ENCODE measurements around the gene SHROOM3. TPM values are rescaled to one million over a fixed set of nuclear protein-coding genes. Genes with fewer than 3 reads are reported as not detected.

The SHROOM3 gene
- total RNA-seq, 1 donor from 2014 or later = 54.9 TPM

DNA sequence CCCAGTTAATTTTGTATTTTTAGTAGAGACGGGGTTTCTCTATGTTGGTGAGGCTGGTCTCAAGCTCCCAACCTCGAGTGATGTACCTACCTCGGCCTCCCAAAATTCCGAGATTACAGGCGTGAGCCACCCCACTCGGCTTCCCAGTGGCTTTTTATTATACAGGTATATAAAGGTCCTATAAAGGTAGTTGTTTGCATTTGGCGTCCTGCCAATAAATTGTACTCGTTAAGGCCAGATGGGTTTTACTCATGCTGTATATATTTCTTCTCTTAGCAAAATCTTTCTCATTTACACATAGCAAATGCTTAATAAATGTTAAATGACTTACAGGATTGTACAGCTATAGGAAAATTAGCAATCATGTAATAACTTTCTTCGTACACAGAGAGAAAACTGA is 6.9 kb downstream of the SHROOM3 start:
- H3K4me3 Mint-ChIP-seq (ENCODE audit: low read depth) = no peak overlapping the region
- H3K27ac Mint-ChIP-seq = no peak overlapping the region
- H3K36me3 Mint-ChIP-seq (ENCODE audit: insufficient read depth) = no peaks in the 10 kb centered on the region
- TF ChIP-seq, protein P1, sequence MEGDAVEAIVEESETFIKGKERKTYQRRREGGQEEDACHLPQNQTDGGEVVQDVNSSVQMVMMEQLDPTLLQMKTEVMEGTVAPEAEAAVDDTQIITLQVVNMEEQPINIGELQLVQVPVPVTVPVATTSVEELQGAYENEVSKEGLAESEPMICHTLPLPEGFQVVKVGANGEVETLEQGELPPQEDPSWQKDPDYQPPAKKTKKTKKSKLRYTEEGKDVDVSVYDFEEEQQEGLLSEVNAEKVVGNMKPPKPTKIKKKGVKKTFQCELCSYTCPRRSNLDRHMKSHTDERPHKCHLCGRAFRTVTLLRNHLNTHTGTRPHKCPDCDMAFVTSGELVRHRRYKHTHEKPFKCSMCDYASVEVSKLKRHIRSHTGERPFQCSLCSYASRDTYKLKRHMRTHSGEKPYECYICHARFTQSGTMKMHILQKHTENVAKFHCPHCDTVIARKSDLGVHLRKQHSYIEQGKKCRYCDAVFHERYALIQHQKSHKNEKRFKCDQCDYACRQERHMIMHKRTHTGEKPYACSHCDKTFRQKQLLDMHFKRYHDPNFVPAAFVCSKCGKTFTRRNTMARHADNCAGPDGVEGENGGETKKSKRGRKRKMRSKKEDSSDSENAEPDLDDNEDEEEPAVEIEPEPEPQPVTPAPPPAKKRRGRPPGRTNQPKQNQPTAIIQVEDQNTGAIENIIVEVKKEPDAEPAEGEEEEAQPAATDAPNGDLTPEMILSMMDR (IDR thresholded peaks at IDR 0.05; ENCODE audit: unreplicated experiment) = no peak
- no peaks in the 10 kb centered on the region for H3K4me1 Mint-ChIP-seq (ENCODE audit: low read depth)
- H3K9me3 Mint-ChIP-seq (ENCODE audit: low read depth) = peaks cover 3% of the 10 kb centered on the region
- no peaks in the 10 kb centered on the region for H3K27me3 Mint-ChIP-seq
- no peak for DNase-seq (ENCODE audit: low spot score, unreplicated experiment)

DNA sequence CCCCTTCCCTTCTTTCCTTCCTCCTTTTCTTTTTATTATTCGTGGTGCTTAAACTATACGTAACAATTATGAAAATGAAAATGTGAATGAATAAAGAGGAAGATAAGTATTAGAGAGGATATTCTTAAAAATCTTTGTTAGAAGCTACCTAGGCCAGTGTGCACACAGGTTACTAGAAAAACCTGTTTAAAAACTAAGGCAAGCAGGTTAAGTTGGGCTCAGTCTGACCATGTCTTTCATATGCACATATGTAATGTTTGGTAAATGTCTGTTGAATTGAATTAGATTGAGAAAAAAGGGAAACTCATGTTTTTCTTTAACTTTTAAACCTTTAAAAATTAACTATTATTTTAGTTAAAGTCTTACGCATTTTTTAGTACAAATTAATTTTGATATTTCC is 7.8 kb downstream of the SHROOM3 start:
- Mint-ChIP-seq H3K9me3 (ENCODE audit: low read depth) (peaks cover 3% of the 10 kb centered on the region), H3K27me3 (no peaks in the 10 kb centered on the region), H3K4me3 (ENCODE audit: low read depth) (no peak overlapping the region), H3K4me1 (ENCODE audit: low read depth) (no peaks in the 10 kb centered on the region), H3K27ac (no peak overlapping the region), H3K36me3 (ENCODE audit: insufficient read depth) (no peaks in the 10 kb centered on the region)
- no peak for DNase-seq (ENCODE audit: low spot score, unreplicated experiment)
- TF ChIP-seq, protein P1 (IDR thresholded peaks at IDR 0.05; ENCODE audit: unreplicated experiment) = no peak

DNA sequence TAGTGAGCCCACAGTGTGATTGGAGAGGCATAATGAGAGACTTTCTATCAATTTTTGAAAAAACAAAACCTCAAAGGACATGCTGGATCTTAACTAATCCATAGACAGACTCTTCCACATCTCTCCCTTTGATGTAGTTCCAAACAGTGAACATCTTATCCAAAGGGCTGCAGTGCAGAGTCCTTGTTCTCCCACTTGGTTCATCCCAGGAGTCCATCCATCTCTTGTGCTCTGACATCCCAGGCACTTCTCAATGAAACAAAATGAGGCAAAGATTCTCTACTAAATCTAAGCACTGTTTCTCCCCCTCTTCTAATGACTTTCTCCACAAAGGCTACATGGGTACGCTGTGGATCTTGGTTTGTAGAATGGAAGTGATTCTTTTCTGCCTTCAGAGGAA is 8.3 kb downstream of the SHROOM3 start:
- Mint-ChIP-seq H3K4me1 (ENCODE audit: low read depth) (no peaks in the 10 kb centered on the region), H3K36me3 (ENCODE audit: insufficient read depth) (no peaks in the 10 kb centered on the region), H3K27me3 (no peaks in the 10 kb centered on the region), H3K27ac (no peak overlapping the region), H3K4me3 (ENCODE audit: low read depth) (no peak overlapping the region), H3K9me3 (ENCODE audit: low read depth) (peaks cover 3% of the 10 kb centered on the region)
- TF ChIP-seq, protein P1 (IDR thresholded peaks at IDR 0.05; ENCODE audit: unreplicated experiment) = no peak
- no peak for DNase-seq (ENCODE audit: low spot score, unreplicated experiment)

DNA sequence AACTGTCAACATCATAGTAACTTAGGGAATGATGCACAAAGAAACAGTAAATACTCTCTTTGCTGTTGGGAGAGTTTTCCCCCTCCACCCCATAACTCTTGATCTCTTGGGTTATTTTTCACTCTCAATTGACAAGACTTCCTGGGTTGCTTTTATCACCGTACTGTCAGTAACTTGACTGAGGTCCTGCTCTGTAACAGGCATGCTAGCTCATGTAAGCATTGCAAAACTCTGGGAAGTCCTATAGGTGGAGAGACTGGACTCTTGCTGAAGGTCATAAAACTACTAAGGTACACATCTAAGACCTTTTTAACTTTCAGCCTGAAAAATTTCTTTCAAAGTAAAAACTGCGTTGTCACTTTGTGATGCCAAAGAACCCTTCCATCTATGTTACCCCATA is 10.9 kb downstream of the SHROOM3 start:
- Mint-ChIP-seq H3K4me1 (ENCODE audit: low read depth) (peaks cover 13% of the 10 kb centered on the region), H3K9me3 (ENCODE audit: low read depth) (peaks cover 3% of the 10 kb centered on the region)
- TF ChIP-seq, protein P1 (IDR thresholded peaks at IDR 0.05; ENCODE audit: unreplicated experiment) = no peak

DNA sequence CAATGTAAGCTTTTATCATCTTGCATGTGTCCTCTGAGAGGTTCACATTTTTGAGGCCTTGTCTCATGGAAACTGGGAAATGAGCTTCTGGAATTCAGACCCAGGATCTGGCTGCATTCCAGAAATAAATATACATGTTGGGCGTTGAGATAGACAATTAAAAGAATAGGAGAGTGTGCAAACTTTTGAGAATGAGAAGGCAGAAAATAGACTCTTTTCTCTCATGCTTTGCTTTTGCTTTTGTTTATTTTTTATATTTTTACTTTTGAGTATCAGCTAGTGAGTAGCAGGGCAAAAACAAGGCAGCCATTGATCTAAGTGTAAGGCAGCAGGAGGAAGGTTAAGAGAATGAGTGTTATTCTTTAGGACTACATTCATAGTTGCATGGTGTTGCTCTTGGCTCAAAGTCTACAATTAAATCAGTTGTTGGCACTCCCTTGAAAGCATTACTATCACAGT is 12.4 kb downstream of the SHROOM3 start:
- no peak for DNase-seq (ENCODE audit: low spot score, unreplicated experiment)
- H3K36me3 Mint-ChIP-seq (ENCODE audit: insufficient read depth) = no peaks in the 10 kb centered on the region
- H3K4me3 Mint-ChIP-seq (ENCODE audit: low read depth) = no peak overlapping the region
- TF ChIP-seq, protein P1 (IDR thresholded peaks at IDR 0.05; ENCODE audit: unreplicated experiment) = no peak
- H3K27me3 Mint-ChIP-seq = no peaks in the 10 kb centered on the region
- no peak overlapping the region for H3K27ac Mint-ChIP-seq
- H3K4me1 Mint-ChIP-seq (ENCODE audit: low read depth) = peaks cover 13% of the 10 kb centered on the region
- no peaks in the 10 kb centered on the region for H3K9me3 Mint-ChIP-seq (ENCODE audit: low read depth)

More for the DNA sequence above, 10.9 kb downstream of the SHROOM3 start:
- no peak overlapping the region for H3K27ac Mint-ChIP-seq
- no peaks in the 10 kb centered on the region for H3K36me3 Mint-ChIP-seq (ENCODE audit: insufficient read depth)
- DNase-seq (ENCODE audit: low spot score, unreplicated experiment) = no peak
- H3K4me3 Mint-ChIP-seq (ENCODE audit: low read depth) = no peak overlapping the region
- no peaks in the 10 kb centered on the region for H3K27me3 Mint-ChIP-seq

All from progenitor cell of endocrine pancreas (in vitro differentiated cells).